ENCODE results near the gene KIF23.

The KIF23 gene

GRCh38 chr15:69491038-69491505 is 76.9 kb downstream of the KIF23 start:
- no peak for DNase-seq (ENCODE audit: low read depth)

GRCh38 chr15:69493406-69493805 is 79.3 kb downstream of the KIF23 start:
- no peak for DNase-seq (ENCODE audit: low read depth)

GRCh38 chr15:69496001-69496400 is 81.9 kb downstream of the KIF23 start:
- no peak for DNase-seq (ENCODE audit: low read depth)

- DNase-seq (ENCODE audit: low read depth) = no peak
Observed at GRCh38 chr15:69497076-69497475, 82.9 kb downstream of the KIF23 start.

GRCh38 chr15:69497667-69498066 is 83.5 kb downstream of the KIF23 start:
- no peak for DNase-seq (ENCODE audit: low read depth)
